ENCODE results near the gene ST3GAL6.

ST3GAL6 gene

GRCh38 chr3:98777286-98777685 is 14.1 kb downstream of the ST3GAL6 start:
- no peak for DNase-seq (ENCODE audit: low spot score)

GRCh38 chr3:98777801-98778220 is 14.7 kb downstream of the ST3GAL6 start:
- DNase-seq (ENCODE audit: low spot score) = no peak

GRCh38 chr3:98778383-98778782 is 15.2 kb downstream of the ST3GAL6 start:
- no peak for DNase-seq (ENCODE audit: low spot score)

- no peak for DNase-seq (ENCODE audit: low spot score)
Observed at GRCh38 chr3:98778852-98779413, 15.8 kb downstream of the ST3GAL6 start.

- DNase-seq (ENCODE audit: low spot score) = no peak
Observed at GRCh38 chr3:98779541-98780335, 16.6 kb downstream of the ST3GAL6 start.

GRCh38 chr3:98780343-98780742 is 17.2 kb downstream of the ST3GAL6 start:
- no peak for DNase-seq (ENCODE audit: low spot score)

- DNase-seq (ENCODE audit: low spot score) = no peak
Observed at GRCh38 chr3:98782824-98783500, 19.8 kb downstream of the ST3GAL6 start.

- DNase-seq (ENCODE audit: low spot score) = no peak
Observed at GRCh38 chr3:98784042-98784441, 20.9 kb downstream of the ST3GAL6 start.

- DNase-seq (ENCODE audit: low spot score) = no peak
Observed at GRCh38 chr3:98784666-98785600, 21.8 kb downstream of the ST3GAL6 start.

- DNase-seq (ENCODE audit: low spot score) = no peak
Observed at GRCh38 chr3:98786364-98787006, 23.3 kb downstream of the ST3GAL6 start.

- DNase-seq (ENCODE audit: low spot score) = no peak
Observed at GRCh38 chr3:98787181-98787580, 24.0 kb downstream of the ST3GAL6 start.

GRCh38 chr3:98788651-98789050 is 25.5 kb downstream of the ST3GAL6 start:
- no peak for DNase-seq (ENCODE audit: low spot score)

- DNase-seq (ENCODE audit: low spot score) = no peak
Observed at GRCh38 chr3:98791341-98792325, 28.5 kb downstream of the ST3GAL6 start.

- DNase-seq (ENCODE audit: low spot score) = no peak
Observed at GRCh38 chr3:98793971-98794370, 30.8 kb downstream of the ST3GAL6 start.

- no peak for DNase-seq (ENCODE audit: low spot score)
Observed at GRCh38 chr3:98796334-98796733, 33.2 kb downstream of the ST3GAL6 start.

GRCh38 chr3:98797905-98798304 is 34.8 kb downstream of the ST3GAL6 start:
- DNase-seq (ENCODE audit: low spot score) = no peak

- DNase-seq (ENCODE audit: low spot score) = no peak
Observed at GRCh38 chr3:98798820-98799219, 35.7 kb downstream of the ST3GAL6 start.

- DNase-seq (ENCODE audit: low spot score) = no peak
Observed at GRCh38 chr3:98799479-98799878, 36.3 kb downstream of the ST3GAL6 start.

- DNase-seq (ENCODE audit: low spot score) = no peak
Observed at GRCh38 chr3:98800401-98800800, 37.3 kb downstream of the ST3GAL6 start.

GRCh38 chr3:98801043-98801747 is 38.1 kb downstream of the ST3GAL6 start:
- peak; percentile 29 for DNase-seq (ENCODE audit: low spot score)

All from iPS-NIHi11 (cell line).